ENCODE results near the gene RASGRP1.

RASGRP1 gene

DNA sequence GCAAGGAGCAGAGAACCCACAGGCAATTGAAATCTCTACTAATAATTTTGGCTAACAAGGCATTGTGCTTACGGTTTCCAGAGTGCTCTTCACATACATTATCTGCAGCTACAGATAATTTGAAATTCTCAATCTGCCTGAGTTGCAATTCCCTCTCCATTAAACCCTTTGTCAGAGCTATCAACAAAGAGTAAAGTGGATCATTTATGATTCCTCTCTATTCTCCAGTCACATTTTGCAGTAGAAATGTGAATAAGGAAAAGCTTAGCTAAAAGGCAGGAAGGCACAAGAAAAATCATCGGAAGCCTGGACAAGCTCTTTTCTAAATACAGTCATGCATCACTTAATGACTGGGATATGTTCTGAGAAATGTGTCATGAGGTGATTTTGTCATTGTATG, 61.1 kb downstream of the RASGRP1 start:
- no peak for DNase-seq

DNA sequence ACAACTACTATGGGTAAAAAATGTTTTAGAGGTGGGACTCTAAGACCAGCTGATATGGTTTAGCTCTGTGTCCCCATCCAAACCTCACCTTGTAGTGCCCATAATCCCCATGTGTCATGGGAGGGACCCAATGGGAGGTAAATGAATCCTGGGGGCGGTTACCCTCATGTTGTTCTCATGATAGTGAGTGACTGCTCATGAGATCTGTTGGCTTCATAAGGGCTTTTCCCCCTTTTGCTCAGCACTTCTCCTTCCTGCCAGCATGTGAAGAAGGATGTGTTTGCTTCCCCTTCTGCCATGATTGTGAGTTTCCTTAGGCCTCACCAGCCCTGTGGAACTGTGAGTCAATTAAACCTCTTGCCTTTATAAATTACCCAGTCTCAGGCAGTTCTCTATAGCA, 65.0 kb downstream of the RASGRP1 start:
- DNase-seq, result no peak

DNA sequence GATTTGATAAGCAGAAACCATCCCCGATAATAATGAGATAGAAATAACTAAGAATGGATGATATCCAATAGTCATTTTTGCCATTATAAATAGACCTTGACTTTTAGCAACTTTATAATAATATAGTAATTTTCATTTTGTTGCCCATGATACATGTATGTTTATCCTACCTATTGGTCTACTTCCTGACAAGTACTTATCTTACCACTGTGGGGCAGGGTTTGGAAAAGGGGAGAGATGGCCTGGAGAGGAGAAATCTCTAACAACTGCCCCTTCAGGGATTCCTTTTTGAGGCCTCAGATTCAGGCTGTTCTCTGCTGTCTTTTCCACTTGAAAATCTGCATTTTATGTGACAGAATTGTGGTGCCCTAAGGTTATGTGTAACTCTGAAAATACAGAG, 68.5 kb downstream of the RASGRP1 start:
- DNase-seq, result no peak

DNA sequence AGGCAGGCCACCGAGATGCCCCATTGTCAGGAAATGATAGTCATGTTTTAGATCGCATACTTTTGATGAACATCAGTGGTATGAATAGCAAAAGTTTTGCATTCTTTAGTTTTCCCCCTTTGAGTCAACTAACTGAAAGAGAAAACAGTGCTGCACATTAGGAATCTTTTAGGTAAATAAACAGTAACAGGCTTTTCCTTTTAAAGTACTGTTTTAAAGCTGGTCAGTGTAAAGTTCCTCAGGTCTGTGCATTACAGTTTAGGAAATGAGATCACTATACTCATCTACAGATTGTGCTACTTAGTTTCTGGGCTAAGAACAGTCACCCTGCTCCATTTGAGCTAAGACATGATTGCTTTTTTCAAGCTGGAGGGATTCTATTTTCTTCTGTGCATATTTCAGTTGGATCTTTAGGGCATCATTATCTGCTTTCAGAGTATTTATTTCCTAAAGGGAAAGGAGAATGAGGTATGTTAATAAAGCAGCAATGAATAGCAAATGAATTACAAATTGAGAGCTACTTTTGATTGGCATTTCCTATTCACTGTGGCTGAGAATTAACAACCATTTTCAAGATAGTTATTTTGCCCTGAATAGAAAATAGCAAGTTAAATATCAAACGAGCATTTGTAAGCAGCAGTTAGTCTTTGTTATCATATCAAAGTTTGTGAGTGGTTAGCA, 74.2 kb downstream of the RASGRP1 start:
- no peak for DNase-seq

DNA sequence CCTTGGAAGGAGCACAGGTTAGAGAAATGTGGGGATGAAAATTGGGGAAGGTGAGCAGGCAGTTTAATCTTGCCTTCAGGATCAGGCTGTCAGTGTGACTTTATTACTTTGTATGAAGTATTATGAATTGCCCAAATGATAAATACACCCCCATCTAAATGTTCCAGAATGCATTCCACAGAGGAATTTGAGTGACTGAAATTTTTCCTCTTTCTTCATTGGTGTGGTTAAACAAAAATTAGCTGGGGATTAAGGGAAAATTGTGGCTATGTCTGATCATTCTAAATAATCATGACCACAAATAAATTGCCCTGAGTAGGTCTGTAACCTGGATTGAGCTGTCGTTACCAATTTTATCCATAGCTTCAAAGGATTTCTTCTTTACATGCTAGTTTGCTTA, 77.2 kb downstream of the RASGRP1 start:
- no peak for DNase-seq

DNA sequence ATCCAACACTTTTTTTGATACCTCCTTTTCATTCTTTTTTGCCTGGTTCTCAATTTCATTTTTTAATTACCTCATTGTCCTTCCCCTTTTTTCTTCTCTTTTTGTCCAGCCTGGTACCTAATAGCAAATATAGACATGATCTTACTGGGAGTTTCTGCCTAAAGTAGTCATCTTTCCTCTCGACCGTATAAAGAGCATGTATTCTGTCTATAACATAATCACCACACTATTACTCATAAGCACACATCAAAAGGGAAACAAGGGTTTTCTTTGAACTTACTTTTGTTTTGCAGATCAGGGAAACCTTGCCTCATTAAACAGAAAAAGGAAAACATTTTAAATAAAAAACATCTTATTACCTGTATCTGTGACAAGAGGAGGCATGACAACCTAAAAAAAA, 77.7 kb downstream of the RASGRP1 start:
- DNase-seq, result no peak

DNA sequence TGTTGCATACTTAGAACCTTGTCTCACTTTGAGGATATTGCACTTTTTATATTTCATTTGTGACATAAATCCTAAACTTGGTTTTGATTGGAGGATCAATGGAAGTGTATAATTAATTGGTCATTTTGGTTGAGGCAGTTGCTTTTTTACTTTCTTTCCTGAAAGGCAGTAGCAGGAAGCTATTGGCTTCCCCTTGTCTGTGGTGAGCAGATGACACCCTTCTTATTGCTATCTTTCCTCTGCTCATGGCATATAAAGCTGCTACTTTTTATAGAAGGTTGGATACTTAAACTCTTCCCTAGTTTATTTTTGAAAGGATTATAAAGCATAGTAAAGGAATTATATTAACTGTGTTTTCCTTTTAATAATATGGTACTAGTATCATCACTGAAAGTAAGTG, 82.0 kb downstream of the RASGRP1 start:
- no peak for DNase-seq

DNA sequence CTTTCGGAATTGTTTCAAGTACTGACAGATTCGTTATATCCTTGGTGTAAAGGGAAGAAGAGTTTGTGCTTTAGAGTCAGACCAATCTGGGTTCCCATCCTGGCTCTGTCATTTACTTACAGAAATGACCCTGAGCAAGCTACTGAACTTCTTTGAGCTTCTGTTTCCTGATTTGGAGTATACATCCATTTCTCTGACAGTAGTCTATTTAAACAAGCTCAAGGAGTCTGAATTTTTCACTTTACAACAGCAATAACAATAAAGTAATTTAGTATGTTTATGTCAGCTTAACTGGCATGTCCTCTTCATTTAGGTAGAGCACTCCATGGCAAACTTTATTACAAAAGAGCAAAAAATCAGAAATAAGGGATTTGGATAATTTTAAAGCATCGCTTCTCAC, 82.9 kb downstream of the RASGRP1 start:
- no peak for DNase-seq

DNA sequence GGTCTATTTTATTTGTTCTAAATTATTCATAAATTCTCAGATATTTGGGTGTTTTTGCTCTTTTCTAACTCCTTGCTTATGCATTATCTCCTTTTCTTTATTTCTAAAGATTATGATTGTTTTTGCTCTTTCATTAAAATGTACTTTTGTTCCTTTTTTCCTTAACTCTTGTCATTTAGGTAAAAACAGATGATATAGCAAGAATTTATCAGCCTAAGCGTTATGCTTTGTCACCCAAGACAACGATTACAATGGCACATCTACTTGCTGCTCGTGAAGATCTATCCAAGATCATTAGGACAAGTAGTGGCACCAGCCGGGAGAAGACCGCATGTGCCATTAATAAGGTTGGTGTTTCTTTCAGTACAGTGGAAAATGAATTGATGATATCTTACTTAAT, 83.5 kb downstream of the RASGRP1 start:
- no peak for DNase-seq

DNA sequence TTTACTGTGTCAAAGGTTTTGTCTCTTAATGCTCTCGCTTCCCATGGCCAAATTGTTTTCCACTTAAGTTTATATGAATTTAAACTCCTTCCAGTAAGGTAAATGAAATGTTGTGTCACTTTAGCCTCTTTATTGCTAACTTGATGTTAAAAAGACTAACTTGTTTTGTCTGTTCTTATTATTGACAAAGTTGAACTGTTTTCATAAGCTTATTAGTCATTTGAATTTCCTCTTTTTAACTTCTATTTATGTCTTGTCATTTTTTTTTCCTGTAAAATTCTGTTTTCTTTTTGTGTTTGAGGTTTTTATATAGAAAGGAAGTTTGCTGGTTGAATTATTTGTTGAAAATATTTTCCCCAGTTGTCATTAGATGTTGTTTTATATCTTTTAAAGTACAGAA, 84.9 kb downstream of the RASGRP1 start:
- no peak for DNase-seq

DNA sequence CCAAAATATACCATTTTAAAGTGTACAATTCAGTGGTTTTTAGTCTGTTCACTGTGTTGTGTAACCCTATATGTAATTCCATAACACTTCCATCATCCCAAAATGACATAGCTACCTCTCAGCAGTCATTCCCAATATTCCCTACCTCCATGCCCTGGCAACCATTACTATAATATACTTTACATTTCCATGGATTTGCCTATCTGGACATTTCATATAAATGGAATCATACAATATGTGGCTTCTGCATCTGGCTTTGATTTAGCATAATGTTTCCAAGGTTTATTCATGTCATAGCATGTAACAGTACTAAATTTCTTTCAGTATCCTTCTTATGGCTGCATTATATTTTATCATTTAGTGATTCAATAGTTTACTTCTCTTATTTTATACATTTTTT, 85.3 kb downstream of the RASGRP1 start:
- no peak for DNase-seq

DNA sequence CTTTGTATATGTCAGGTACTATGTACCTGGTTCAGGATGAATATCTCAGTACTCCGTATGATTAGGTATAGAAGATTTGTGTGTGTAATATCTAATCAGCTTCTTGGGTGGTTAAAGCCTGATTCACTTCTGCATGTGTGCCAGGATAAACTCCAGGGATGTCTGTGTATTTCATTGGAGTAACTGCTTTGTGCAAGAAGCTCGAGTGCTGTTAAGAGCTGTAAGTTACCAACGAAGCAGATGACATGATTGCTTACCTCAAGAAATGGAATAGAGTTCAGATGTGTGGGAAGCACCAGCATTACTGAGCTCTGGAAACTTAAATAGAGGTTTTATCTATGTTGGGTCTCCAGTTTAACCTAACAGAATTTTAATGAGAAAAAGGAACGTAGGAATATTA, 87.0 kb downstream of the RASGRP1 start:
- no peak for DNase-seq

DNA sequence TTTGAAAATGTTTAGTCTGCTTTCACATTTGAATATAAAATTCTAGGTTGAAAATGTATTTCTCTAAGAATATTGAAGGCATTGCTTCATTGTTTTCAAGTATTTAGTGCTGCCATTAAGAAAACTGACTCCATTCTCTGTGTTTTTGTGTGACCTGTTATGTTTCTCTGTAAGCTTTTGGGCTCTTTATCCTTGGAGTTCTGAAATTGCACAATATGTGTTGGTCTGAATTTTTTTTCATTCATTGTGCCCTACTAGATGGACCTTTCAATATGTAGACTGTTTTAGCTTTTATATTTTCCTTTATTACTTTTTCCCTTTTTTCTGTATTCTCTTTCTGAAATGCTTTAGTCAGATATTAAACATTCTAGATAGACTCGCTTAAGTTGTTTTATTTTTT, 88.5 kb downstream of the RASGRP1 start:
- DNase-seq, result no peak

DNA sequence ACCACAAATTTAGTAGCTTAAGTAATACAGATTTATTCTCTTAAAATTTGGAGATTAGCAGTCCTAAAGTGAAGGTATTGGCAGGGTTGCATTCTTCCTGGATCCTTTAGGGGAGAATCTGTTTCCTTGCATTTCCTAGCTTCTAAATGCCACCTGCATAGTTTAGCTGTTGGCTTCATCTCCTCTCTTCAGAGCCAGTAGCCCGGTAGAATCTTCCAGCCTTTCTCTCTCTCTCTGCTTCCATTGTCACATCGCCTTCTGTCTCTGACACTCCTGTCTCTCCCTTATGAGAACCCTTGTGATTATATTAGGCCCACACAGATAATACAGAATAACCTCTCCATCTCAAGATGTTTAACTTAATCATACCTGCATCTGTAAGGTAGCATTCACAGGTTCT, 89.3 kb downstream of the RASGRP1 start:
- DNase-seq, result no peak

DNA sequence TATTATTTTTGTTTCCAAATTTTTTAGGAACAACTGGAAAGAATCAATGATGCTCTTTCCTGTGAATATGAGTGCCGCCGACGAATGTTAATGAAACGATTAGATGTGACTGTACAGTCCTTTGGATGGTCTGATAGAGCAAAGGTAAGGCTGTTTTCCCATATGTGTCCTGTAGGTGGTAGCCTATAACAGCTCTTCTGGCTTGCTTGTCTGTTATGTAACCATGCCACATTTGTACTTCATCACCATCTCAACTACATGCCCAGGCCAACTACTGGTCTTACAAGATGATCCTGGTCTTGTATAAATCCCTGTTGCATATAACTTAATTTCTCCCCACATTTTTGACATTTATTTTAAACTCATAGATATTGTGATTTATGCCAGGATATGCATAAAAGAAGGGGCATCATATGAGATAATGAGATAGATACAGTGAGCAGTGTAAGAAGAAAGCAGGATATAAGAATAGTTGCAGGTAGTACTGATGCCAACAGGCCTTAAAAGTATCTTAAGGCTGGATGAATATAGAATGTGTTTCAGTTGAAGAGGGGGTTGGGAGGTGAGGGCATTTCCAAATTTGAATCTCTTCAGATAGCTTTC, 90.4 kb downstream of the RASGRP1 start:
- peak in 1 of 2 experiments; percentile 50 for DNase-seq

DNA sequence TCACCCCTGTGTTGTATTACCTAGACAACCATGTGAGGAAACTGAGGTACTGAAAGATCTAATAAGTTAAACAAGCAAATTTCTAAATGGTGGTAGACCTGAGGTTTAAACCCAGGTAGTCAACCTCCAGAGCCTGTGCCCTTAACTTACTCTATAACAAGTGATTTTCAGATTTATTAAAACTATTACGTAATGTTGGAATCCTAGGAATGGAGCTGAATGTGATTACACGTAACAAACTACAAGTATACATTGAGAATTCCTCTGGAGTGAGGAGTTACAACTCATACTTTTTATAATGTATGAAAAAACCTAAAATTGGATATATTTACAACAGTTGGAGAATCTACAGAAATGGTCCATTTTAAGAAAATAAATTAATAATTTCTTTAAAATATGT, 92.6 kb downstream of the RASGRP1 start:
- no peak for DNase-seq

DNA sequence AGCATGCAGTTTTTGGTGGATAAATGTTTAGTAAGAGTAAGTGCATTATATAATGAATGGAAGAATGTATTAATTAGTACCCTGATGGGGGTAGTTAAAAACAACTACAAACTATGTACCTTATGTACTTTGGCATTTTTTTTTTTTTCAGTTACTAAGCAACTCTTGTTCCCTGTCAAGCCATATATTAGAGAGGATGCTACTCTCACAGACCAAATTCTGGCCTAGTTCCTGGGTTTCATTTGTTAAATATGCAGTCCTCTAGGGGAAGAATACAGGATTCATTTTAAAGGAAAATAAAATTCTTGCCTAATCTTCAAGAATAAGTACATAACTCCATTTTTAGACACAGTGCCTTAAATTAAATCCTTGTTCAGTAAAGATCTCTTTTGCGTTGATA, 93.8 kb downstream of the RASGRP1 start:
- DNase-seq, result no peak

DNA sequence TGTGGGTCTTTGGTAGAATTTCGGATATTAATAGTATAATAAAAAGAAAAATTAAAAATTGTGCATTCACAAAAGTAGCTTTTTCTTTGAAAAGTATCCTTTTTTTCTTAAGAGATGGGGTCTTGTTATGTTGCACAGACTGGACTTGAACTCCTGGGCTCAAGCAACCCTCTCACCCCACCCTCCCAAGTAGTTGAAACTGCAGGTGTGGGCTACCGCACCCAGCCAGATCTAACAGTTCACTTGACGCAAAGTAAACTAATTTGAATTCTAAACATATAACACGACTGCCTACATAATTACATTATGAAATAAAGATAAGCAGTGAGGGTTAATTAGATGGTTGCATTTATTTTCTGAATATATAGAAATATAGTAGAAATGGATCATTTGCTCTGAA, 99.9 kb downstream of the RASGRP1 start:
- no peak for DNase-seq

DNA sequence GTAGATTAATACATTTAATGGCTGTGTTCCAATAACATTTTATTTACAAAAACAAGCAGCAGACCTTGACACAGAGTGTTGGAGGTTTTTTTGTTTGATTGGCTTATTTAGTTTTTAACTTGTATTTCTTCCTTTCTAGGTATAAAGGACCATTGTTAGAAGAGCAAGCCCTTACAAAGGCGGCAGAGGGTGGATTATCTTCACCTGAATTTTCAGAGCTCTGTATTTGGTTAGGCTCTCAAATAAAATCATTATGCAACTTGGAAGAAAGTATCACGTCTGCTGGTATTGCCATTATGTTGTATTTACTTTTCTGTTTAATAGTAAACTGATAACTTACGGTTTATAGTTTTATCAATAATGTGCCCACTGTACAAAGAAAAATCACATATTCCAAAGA, 100.7 kb downstream of the RASGRP1 start:
- DNase-seq, result no peak

DNA sequence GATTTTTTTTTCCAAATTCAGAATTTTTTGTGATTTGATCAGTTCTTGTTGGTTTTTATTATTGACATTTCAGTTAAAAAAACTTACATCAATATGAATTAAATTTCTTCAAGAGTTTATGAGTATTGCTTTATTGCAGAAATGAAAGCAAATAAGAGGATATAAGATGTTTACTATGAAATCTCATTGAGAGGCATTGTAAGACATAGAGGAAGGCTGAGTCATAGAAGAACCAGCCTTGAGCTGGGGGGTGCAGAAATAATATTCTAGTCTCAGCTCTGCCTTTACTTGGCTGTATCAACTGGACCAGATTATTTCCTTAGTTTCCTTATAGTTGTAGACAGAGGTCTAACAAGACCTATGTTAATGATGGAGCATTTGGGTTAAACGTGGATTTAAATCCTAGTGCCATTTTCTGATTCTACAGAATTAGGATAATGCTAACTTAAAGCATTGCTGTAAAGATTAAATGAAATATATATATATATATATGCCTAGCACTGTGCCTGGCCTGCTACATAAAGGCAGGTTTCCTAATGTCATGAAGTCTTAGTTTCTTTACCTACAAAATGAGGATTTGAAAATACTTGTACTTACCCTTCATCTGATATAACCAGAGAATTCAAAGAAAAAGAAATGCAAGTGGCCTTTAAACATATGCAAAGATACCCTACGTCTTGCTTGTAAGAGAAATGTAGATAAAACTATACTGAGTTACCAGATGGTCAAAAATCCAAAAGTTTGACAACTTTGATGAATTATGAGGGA, 103.4 kb downstream of the RASGRP1 start:
- no peak for DNase-seq

DNA sequence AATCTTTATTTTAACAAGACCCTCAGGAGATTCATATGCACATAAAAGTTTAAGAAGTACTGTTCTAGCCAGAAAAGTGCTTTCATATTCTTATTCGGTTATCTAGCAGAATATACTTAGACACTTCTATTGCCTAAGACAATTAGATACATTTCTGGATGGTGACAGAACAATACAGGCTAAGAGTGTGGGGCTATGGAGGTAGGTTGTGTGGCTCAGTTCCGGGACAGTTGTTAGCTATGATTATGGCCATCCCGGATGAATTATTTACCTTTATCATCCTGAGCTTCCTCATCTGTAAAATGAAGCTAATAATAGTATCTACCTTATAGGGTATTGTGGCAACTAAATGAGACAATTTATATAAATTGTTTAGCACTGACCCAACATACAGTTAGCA, 104.1 kb downstream of the RASGRP1 start:
- no peak for DNase-seq

DNA sequence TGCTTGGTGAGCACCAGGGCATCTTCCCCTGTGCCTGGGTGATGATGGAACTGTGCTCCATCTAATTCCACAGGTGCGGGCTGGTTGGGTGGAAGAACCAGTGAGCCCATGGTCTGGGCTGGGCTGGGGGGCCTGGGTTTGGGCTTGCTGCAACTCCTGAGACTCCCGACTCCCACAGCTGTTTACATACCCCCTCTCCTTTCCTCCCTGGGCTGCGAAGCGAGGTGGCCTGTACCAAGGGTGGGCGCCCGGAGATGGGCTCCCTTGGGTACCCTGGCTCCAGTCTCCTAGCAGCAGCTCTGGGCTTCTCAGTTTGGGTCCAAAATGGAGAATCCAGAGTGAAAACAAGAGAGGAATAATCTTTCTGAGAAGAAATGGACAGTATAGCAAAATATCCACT, 105.1 kb downstream of the RASGRP1 start:
- no peak for DNase-seq

DNA sequence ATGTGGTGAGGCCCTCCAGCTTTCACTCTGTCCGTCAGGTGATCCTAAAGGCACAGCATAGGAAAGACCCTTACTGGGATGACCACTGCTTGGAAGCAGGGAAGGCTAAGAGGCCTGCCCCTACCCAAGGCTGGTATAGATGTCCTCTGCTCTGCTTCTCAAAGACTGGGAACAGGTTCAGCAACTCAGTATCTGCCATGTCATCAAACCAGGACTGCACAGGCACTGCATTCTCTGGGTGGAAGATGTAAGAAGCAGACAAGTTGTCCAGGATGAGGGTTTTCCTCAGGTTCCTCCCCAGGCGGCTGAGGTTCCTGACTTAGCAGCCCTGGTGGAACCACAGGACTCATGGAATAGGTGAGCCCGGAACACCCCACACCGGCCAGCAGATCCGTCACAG, 106.0 kb downstream of the RASGRP1 start:
- DNase-seq, result no peak

DNA sequence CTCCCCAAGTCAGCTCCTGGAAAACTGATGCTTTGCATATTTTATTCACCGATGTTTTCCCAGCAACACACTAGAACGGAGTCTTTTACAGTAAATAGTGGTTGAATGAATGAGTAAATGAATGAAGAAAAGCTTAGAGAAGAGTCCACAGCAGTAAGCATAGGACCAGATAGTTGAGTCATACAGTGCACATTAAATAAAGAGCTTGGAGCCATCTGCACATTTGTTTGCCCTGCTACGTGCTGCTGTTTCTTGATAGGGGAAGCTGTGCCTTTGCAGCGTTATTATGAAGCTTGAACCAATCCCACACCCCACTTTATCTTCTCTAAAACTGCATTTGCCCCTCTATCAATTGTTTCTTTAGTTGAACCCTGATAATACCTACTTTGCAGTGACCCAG, 109.5 kb downstream of the RASGRP1 start:
- DNase-seq, result no peak

DNA sequence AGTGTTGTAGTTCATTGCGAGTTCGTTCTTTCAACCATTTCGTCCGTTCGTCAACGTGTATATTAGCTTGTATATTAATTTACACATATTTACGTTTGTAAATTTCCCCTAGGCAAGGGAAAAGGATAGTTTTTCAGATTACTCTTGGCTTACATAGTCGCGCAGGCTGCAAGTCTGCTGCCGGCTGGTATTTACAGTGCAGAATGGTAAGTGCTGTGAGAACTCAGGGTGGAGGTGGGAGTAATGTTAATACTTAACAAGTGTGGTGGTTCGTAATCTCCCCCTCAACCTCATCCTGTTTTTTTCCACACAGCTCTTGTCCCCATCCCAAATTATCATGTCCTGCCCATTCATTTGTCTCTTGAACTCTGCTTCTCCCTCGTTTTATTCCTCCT, 109.9 kb downstream of the RASGRP1 start:
- no peak for DNase-seq

Data from SW 1271 (cell line).